ENCODE measurements around the gene EPHA7.

Gene EPHA7

DNA sequence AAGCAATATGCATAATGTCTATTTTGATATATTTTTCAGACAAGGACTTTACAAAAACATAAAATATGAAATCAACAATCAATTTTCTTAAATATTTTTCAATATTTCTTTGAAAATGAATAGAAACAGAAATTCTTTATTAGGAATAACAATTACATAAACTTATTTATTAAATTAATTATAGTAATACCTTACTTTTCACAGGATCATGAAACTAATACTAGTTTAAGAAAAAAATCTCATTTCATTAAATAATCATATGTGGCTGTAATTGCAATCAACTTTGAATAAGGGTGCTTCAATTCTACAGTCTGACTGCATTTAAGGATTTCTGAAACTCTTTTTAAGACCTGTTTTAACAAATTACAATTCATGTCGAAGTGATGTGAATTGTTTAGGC, 26.6 kb downstream of the EPHA7 start:
- no peak for DNase-seq

DNA sequence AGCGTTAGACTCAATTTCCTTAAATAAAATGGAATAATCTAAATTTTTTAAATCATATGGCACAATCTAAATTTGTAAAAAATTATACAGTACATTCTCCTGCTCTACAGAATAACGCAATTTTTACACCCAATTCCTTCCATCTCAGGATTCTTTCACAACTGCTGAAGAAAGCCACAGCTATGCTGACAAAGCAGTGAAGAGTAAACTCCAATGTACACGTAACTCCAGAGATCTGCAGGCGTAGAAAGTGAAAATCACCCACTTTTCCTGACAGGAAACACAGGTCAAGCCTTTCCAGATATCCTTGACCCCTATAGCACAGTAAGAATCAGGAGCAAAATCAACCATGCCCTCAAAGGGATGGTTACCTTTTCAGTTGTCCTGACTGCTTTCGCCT, 27.4 kb downstream of the EPHA7 start:
- DNase-seq, result no peak

DNA sequence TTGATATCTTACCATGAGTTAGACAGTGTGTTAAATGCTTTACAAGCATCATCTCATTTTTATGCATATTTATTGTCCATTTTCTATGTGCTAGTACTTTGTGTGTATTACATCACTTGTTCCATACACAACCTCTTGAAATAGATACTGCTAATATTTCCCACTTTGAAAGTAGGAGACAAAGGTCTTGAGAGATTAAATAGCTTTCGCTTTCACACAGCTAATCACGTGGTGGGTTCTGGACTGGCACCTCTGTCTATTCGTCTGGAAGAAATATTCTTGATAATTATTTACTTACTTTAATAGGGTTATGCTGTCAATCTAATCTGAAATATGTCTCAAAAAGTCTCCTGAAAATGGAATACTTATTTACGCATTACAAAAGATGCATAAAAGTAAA, 30.2 kb downstream of the EPHA7 start:
- no peak for DNase-seq

- DNase-seq, result no peak
Measured at GRCh38 chr6:93388070-93388469, 31.3 kb downstream of the EPHA7 start.

GRCh38 chr6:93376026-93376540, 43.3 kb downstream of the EPHA7 start:
- DNase-seq, result no peak

DNA sequence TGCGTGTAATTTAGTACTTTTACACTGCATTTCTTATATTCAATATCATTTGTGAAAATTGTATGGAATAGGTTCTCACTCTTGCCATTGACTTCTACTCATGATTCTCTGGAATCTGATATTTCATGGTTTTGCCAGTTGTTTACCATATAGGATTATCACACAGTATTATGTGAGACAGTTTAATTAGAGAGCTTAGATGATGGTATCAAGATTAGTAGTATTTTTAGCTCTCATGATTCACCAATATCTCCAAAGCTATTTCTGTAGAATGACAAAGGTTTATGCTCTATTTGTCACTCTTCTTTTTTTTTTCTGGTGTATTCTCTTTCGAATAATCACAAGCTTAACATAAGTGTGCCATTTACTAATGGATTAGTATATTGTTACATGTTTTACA, 45.9 kb downstream of the EPHA7 start:
- DNase-seq, result no peak

GRCh38 chr6:93371756-93372155, 47.6 kb downstream of the EPHA7 start:
- DNase-seq, result no peak

GRCh38 chr6:93369586-93370134, 49.7 kb downstream of the EPHA7 start:
- no peak for DNase-seq

DNA sequence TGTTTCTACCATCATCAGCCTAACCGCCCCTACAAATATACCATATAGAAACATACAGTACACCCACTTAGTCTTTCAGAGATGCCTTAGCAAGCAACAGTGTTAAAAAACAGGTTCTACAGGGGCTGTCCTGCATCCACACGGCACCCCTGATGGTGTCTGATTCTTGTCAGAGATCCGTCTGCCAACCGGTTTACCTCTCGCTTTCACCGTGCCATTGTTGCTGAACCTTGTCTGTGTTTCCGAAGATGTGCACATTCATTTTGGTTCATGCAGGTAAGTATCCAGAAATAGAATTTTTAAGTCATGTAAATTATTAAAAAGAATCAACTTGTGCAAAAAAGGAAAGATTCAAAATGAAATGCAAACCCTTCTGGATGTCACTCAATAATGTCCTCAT, 52.9 kb downstream of the EPHA7 start:
- DNase-seq, result no peak

GRCh38 chr6:93365445-93365844, 53.9 kb downstream of the EPHA7 start:
- no peak for DNase-seq

DNA sequence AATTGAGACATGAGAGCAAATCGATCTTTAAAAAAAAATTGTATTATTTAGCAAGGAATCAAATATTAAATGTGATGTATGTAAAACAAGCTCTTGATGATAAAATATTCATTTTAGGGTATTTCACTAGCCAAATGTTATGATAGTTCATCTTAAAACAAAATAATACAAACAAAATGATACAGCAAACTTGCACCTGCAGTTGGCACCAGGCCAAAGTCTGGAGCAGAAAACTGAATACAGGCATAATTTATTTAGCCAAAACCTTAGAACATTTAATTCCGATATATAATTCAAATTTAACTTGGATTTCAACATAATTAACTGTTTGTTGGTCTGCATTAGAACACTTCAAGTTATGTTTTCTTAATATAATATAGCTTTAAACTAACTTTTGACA, 60.9 kb downstream of the EPHA7 start:
- DNase-seq, result no peak

DNA sequence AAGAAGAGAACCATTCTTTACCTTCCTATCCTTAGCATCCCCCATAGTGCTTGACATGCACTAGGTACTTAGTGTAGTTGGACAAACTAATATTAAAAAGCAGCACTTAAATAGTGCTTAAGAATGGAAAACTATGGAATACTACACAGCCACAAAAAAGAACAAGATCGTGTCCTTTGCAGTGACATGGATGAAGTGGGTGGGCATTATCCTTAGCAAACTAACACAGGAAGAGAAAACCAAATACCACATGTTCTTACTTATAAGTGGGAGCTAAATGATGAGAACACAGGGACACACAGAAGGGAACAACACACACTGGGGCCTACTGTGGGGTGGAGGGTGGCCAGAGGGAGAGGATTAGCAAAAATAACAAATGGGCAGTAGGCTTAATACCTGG, 66.8 kb downstream of the EPHA7 start:
- DNase-seq, result no peak

DNA sequence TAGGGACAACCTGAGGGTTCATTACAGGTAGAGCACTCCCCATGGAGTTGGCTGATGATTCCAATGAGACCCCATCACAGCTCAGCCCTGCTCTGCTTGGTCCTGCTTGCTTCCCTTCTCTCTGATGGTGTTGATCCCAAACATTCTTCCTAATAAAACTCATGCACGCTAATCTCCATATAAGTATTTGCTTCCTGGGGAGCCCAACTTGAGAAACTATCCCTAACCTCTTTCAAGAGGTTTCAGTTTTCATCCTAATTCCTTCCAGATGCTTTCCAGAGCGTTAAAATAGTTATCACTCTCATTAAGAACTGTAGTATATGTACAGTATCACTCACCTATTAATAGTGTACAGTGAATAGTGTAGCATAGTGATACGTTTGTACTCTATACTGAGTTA, 68.1 kb downstream of the EPHA7 start:
- no peak for DNase-seq

- DNase-seq, result no peak
Measured at GRCh38 chr6:93350774-93351173, 68.6 kb downstream of the EPHA7 start.

- DNase-seq, result no peak
Measured at GRCh38 chr6:93344333-93344835, 75.0 kb downstream of the EPHA7 start.

- no peak for DNase-seq
Measured at GRCh38 chr6:93343476-93343875, 75.9 kb downstream of the EPHA7 start.

GRCh38 chr6:93341900-93342613, 77.3 kb downstream of the EPHA7 start:
- no peak for DNase-seq

DNA sequence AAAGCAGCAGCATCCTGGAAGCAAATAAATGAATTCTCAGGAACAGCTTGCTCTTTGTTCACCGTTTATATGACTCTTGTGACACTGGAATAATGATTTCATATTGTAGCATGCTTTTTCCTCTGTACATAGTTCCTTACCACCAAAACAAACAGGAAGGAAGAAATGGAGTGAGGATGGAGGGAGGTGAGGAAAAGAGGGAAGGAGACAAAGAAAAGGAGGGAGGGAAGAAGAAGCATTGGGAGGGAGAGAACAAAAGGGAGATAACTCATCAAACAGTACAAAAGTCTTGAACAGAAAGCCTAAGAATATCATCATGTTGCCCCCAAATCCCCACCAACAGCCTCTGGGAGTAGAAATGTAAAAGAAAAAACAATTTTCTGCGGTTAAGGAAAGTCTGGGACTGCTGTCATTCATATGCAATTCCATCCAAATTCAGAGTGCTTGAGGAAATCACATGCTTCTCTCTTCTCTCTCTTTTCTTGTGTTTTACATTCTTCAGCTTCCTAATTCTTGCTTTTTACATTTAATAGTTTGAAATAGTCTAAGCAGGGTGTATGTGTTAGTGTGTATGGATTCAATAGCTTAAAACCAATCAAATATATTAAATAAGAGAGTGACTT, 81.5 kb downstream of the EPHA7 start:
- no peak for DNase-seq

GRCh38 chr6:93337014-93337413, 82.3 kb downstream of the EPHA7 start:
- DNase-seq, result no peak

GRCh38 chr6:93329301-93330000, 89.9 kb downstream of the EPHA7 start:
- no peak for DNase-seq

- DNase-seq, result no peak
Measured at GRCh38 chr6:93327857-93328256, 91.5 kb downstream of the EPHA7 start.

DNA sequence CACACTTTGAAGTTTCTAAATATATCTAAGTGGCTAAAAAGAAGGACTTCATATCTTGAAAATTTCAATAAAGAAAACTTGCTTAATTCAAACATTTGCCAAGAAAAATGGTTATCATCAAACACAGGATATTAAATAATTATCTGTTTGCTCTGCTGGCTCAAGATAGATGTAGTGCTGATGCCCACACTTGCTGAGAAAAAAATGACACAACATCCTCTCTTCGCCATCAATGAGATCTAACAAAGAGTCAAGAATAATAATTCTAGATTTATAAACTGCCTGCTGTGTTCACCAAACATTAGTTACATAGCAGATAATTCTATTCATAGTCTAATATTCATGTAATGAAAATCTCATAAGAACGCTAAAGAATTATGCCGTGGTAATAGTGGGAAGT, 93.6 kb downstream of the EPHA7 start:
- no peak for DNase-seq

- DNase-seq, result no peak
Measured at GRCh38 chr6:93323630-93324029, 95.7 kb downstream of the EPHA7 start.

DNA sequence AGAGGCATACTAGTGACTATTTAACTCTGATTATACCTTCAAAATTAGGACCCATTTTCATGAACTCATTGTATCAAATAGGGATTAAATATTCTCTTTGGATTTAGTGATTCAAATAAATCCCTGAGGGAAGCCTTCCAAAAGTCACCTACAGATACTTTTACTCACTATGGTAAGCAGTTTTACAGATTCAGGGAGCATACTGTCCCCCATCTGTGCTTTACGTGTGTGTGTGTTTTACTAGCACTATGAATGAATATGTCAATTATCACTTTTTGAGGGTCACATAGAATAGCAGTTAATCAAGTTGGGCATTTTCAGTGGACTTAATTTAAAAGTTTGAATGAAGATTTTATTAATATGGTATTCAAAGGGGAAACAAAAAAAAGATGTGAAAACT, 96.7 kb downstream of the EPHA7 start:
- DNase-seq, result no peak

All from stimulated activated CD8-positive, alpha-beta memory T cell treated with anti-CD3 and anti-CD28 coated beads, Interleukin-4, amount 100 ng/mL, for 48 hours (primary cell).